CD4-positive, alpha-beta T cell (primary cell): ENCODE data around the gene RARB. TPM values are rescaled to one million over a fixed set of nuclear protein-coding genes. Genes with fewer than 3 reads are reported as not detected.

ENCODE experiments used
- ATAC-seq: fragments of 200-7000 bp; cut with Tn5 transposase; one replicate; pipeline ENCODE4 v1.10.0; 2022; ENCODE audit warnings: mild to moderate bottlenecking; ENCODE audit not compliant: poor library complexity
- CTCF ChIA-PET: fragments of 350-600 bp; sonication (Branson Sonifier 250); formaldehyde crosslinking; loops from one replicate; lab custom pipeline; 2021; ENCODE audit warnings: antibody characterized with exemption, inconsistent platforms; lab: Charles Lee
- POLR2A ChIA-PET: fragments of 350-600 bp; sonication (Branson Sonifier 250); formaldehyde crosslinking; loops from one replicate; lab custom pipeline; 2021; ENCODE audit warnings: antibody characterized with exemption, inconsistent platforms; lab: Charles Lee
- DNase-seq, 14 experiments: peaks; one replicate each; pipeline ENCODE4 v3.0.0-alpha.2; 2013 to 2020; ENCODE audit warnings: mixed read lengths in 2 of 14
- H3K27ac ChIP-seq, 2 donors: one replicate each; pipeline versions ENCODE4 v1.5.1 to v1.7.0; 2013; ENCODE audit warnings: low read length in 2 of 2, low read depth in 1 of 2, mild to moderate bottlenecking in 1 of 2
- H3K27me3 ChIP-seq, 2 experiments: 1 replicate in 1 of 2; 2 replicates in 1 of 2; pipeline versions ENCODE4 v1.6.1 to v1.7.0; 2013; ENCODE audit warnings: low read length in 2 of 2, control low read depth in 1 of 2, mild to moderate bottlenecking in 1 of 2, moderate library complexity in 1 of 2; ENCODE audit not compliant: insufficient read depth in 2 of 2, control insufficient read depth in 1 of 2
- H3K36me3 ChIP-seq: one replicate; pipeline ENCODE4 v1.6.1; 2013; ENCODE audit warnings: low read length, control low read depth; ENCODE audit not compliant: insufficient read depth
- H3K4me1 ChIP-seq: one replicate; pipeline ENCODE4 v1.6.1; 2013; ENCODE audit warnings: low read length, control low read depth; ENCODE audit not compliant: insufficient read depth
- H3K4me3 ChIP-seq: one replicate; pipeline ENCODE4 v1.5.1; 2013; ENCODE audit warnings: mild to moderate bottlenecking, low read length, moderate library complexity
- H3K9me3 ChIP-seq, 2 experiments: 1 replicate in 1 of 2; 2 replicates in 1 of 2; pipeline versions ENCODE4 v1.6.1 to v1.7.0; 2013; ENCODE audit warnings: low read length in 2 of 2, mild to moderate bottlenecking in 2 of 2, control low read depth in 1 of 2, moderate library complexity in 1 of 2; ENCODE audit not compliant: control insufficient read depth in 1 of 2, insufficient read depth in 1 of 2
- H3K27ac Mint-ChIP-seq: one replicate; pipeline ENCODE4 v1.8.0; 2020; ENCODE audit warnings: mixed read lengths
- H3K27me3 Mint-ChIP-seq: one replicate; pipeline ENCODE4 v1.8.0; 2021; ENCODE audit warnings: mixed read lengths
- H3K36me3 Mint-ChIP-seq: one replicate; pipeline ENCODE4 v1.8.0; 2021; ENCODE audit warnings: low read depth, mixed read lengths
- H3K4me1 Mint-ChIP-seq: one replicate; pipeline ENCODE4 v1.8.0; 2021; ENCODE audit warnings: low read depth, mixed read lengths
- H3K4me3 Mint-ChIP-seq: one replicate; pipeline ENCODE4 v1.8.0; 2020; ENCODE audit warnings: mild to moderate bottlenecking, mixed read lengths
- H3K9me3 Mint-ChIP-seq: one replicate; pipeline ENCODE4 v1.8.0; 2020; ENCODE audit warnings: mixed read lengths
- intact Hi-C, 2 experiments: fragments of 100-400 bp; cut with DNase I in 1 of 2; cut with micrococcal nuclease in 1 of 2; formaldehyde crosslinking; loops; one replicate each; pipeline versions ENCODE4 v1.15.1 to v1.9.0; 2023 to 2025; cut with DNase I, micrococcal nuclease
- total RNA-seq, 174 experiments: library from RNA in 2 of 174; stranded (reverse) in 2 of 174; gene quantifications; one replicate each; pipeline ENCODE4 v1.2.3 and lab custom pipeline; 2021 to 2026
- TF ChIP-seq, protein P1 (sequence below): fragments of 200-600 bp; IDR thresholded peaks from one replicate; pipeline ENCODE4 v1.8.0; 2022; ENCODE audit warnings: antibody characterized with exemption, mild to moderate bottlenecking

The RARB gene
- total RNA-seq, 2 experiments from 2014 or later = not detected

DNA sequence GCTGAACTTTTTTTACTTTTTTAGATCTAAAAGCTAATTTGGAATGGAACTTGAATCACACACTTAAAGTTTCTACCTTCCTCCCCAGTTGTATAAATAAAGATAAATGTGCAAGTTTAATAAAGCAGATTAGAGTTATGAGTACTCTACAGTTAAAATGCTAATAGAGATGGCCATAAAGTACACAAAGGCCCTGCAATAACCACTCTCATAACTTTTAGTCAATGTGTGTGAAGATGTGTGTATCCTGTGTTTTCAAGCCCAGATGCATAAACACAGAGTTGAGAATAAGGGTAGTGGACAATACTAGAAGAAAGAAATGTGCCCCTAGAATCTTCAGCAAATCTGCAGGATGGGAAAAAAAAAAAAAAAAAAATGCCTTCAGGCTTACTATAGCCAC is 191.3 kb downstream of the RARB start:
- H3K36me3 Mint-ChIP-seq = peaks cover 74% of the 10 kb centered on the region
- no peaks in the 10 kb centered on the region for H3K4me1 ChIP-seq
- no peak overlapping the region for H3K4me3 ChIP-seq
- H3K4me1 Mint-ChIP-seq = peaks cover 5% of the 10 kb centered on the region
- ChIA-PET CTCF (no interaction called here), POLR2A (no interaction called here)
- no peaks in the 10 kb centered on the region for H3K9me3 Mint-ChIP-seq
- H3K27me3 ChIP-seq = no peaks in the 10 kb centered on the region
- peak overlapping the region; percentile 56 for H3K27ac Mint-ChIP-seq
- peaks cover 69% of the 10 kb centered on the region for H3K36me3 ChIP-seq
- intact Hi-C loops = no loop called here
- no peak overlapping the region for H3K27ac ChIP-seq
- no peaks in the 10 kb centered on the region for H3K27me3 Mint-ChIP-seq
- H3K4me3 Mint-ChIP-seq = no peak overlapping the region
- no peaks in the 10 kb centered on the region for H3K9me3 ChIP-seq
- DNase-seq = no peak
- TF ChIP-seq, protein P1, sequence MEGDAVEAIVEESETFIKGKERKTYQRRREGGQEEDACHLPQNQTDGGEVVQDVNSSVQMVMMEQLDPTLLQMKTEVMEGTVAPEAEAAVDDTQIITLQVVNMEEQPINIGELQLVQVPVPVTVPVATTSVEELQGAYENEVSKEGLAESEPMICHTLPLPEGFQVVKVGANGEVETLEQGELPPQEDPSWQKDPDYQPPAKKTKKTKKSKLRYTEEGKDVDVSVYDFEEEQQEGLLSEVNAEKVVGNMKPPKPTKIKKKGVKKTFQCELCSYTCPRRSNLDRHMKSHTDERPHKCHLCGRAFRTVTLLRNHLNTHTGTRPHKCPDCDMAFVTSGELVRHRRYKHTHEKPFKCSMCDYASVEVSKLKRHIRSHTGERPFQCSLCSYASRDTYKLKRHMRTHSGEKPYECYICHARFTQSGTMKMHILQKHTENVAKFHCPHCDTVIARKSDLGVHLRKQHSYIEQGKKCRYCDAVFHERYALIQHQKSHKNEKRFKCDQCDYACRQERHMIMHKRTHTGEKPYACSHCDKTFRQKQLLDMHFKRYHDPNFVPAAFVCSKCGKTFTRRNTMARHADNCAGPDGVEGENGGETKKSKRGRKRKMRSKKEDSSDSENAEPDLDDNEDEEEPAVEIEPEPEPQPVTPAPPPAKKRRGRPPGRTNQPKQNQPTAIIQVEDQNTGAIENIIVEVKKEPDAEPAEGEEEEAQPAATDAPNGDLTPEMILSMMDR = no peak
- ATAC-seq = no peak

DNA sequence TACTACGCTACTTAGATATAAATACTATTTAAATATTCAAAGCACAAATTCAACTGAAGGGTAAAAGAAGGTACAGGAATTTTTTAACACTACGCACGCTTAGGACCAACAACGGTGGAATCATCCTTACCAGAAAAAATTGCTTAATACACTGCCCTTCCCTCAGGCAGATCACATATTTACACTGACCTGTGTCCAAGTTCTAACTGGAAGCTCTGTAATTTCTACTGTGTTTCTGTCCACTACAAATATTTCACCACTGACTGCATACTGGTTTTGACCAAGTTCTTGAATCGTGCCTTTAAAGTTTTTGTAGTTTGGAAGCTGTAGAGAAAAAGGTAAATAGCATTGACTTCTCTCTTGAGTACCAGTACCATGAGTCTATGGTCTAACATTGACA is 192.4 kb downstream of the RARB start:
- Mint-ChIP-seq H3K4me1 (peaks cover 5% of the 10 kb centered on the region), H3K9me3 (no peaks in the 10 kb centered on the region), H3K36me3 (peaks cover 85% of the 10 kb centered on the region), H3K27me3 (no peaks in the 10 kb centered on the region), H3K27ac (peak overlapping the region; percentile 11), H3K4me3 (no peak overlapping the region)
- TF ChIP-seq, protein P1 = no peak
- Histone ChIP-seq H3K4me3 (no peak overlapping the region), H3K36me3 (peaks cover 70% of the 10 kb centered on the region), H3K4me1 (no peaks in the 10 kb centered on the region), H3K27me3 (no peaks in the 10 kb centered on the region), H3K27ac (no peak overlapping the region), H3K9me3 (no peaks in the 10 kb centered on the region)
- POLR2A ChIA-PET = no interaction called here
- intact Hi-C loops = no loop called here
- no peak for ATAC-seq
- CTCF ChIA-PET = no interaction called here
- DNase-seq = no peak

DNA sequence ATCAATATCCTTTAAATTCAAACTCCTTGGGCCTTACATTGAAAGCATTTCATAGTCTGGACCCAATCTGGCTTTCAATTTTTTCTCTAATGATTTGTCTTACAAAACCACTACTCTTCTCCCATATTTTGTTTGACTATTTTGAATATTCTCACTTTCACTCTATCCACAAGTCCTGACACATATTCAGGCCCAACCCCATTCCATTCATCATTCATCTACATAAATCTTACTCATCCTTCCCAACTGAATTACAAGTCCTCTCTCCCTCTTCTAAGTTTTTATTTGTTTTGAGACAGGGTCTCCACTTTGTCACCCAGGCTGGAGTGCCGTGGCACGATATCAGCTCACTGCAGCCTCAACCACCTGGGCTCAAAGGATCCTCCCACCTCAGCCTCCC is 193.0 kb downstream of the RARB start:
- DNase-seq = no peak
- Histone ChIP-seq H3K36me3 (peaks cover 70% of the 10 kb centered on the region), H3K9me3 (no peaks in the 10 kb centered on the region), H3K27me3 (no peaks in the 10 kb centered on the region), H3K4me3 (no peak overlapping the region), H3K27ac (no peak overlapping the region), H3K4me1 (no peaks in the 10 kb centered on the region)
- TF ChIP-seq, protein P1 = no peak
- H3K27ac Mint-ChIP-seq = peak overlapping the region; percentile 11
- no peak overlapping the region for H3K4me3 Mint-ChIP-seq
- H3K27me3 Mint-ChIP-seq = no peaks in the 10 kb centered on the region
- peaks cover 90% of the 10 kb centered on the region for H3K36me3 Mint-ChIP-seq
- H3K9me3 Mint-ChIP-seq = no peaks in the 10 kb centered on the region
- ChIA-PET CTCF (no interaction called here), POLR2A (no interaction called here)
- H3K4me1 Mint-ChIP-seq = peaks cover 5% of the 10 kb centered on the region
- intact Hi-C loops = no loop called here
- ATAC-seq = no peak
